Neural cell (in vitro differentiated cells): ENCODE data around the gene MS4A6A. TPM values are rescaled to one million over a fixed set of nuclear protein-coding genes. Genes with fewer than 3 reads are reported as not detected.

Experiments used
- H2AFZ ChIP-seq: fragments of 200-600, 300-800 bp; sonication (generic), shearing (Covaris generic); 2 replicates; pipeline ENCODE4 v1.6.0; 2014; ENCODE audit warnings: low read depth, mild to moderate bottlenecking, antibody characterized with exemption, low read length, moderate library complexity
- H3F3A ChIP-seq: fragments of 200-600 bp; shearing (Covaris generic); 2 replicates; pipeline ENCODE4 v1.6.1; 2016; ENCODE audit warnings: mild to moderate bottlenecking, moderate library complexity, mixed read lengths, antibody characterized with exemption, low read length; ENCODE audit not compliant: insufficient read depth, poor library complexity, severe bottlenecking
- H3K27ac ChIP-seq: fragments of 200-600, 300-800 bp; sonication (generic), shearing (Covaris generic); 2 replicates; pipeline ENCODE4 v1.5.1; 2014; ENCODE audit warnings: mild to moderate bottlenecking, low read length, moderate library complexity
- H3K27me3 ChIP-seq: fragments of 300-800, 200-600 bp; sonication (generic), shearing (Covaris generic); 2 replicates; pipeline ENCODE4 v1.6.0; 2014; ENCODE audit warnings: mild to moderate bottlenecking, low read depth, low read length, moderate library complexity; ENCODE audit not compliant: insufficient read depth
- H3K36me3 ChIP-seq: fragments of 300-800, 200-600 bp; sonication (generic), shearing (Covaris generic); 2 replicates; pipeline ENCODE4 v1.5.1; 2014; ENCODE audit warnings: mild to moderate bottlenecking, antibody characterized with exemption, low read length, moderate library complexity; ENCODE audit not compliant: insufficient read depth
- H3K4me2 ChIP-seq: fragments of 300-800, 200-600 bp; sonication (generic), shearing (Covaris generic); 2 replicates; pipeline ENCODE4 v1.6.0; 2014; ENCODE audit warnings: mild to moderate bottlenecking, low read length
- H3K4me3 ChIP-seq: fragments of 300-800, 200-600 bp; sonication (generic), shearing (Covaris generic); 2 replicates; pipeline ENCODE4 v1.5.1; 2014; ENCODE audit warnings: mild to moderate bottlenecking, low read length, moderate library complexity
- H3K79me2 ChIP-seq: fragments of 200-600 bp; shearing (Covaris generic); replicated peaks from 2 replicates; pipeline ENCODE4 v1.6.0; 2014; ENCODE audit warnings: mild to moderate bottlenecking, low read length, moderate library complexity; ENCODE audit not compliant: insufficient read depth
- H3K9ac ChIP-seq: fragments of 300-800, 200-600 bp; sonication (generic), shearing (Covaris generic); 2 replicates; pipeline ENCODE4 v1.6.1; 2016; ENCODE audit warnings: mild to moderate bottlenecking, low read length, mixed read lengths
- H3K9me2 ChIP-seq: fragments of 200-600 bp; shearing (Covaris generic); 2 replicates; pipeline ENCODE4 v1.6.1; 2016; ENCODE audit warnings: mild to moderate bottlenecking, low read length, mixed read lengths; ENCODE audit not compliant: insufficient read depth
- H3K9me3 ChIP-seq: fragments of 200-600, 300-800 bp; sonication (generic), shearing (Covaris generic); 2 replicates; pipeline ENCODE4 v1.6.1; 2016; ENCODE audit warnings: mild to moderate bottlenecking, mixed run types, low read length, moderate library complexity, mixed read lengths
- H4K20me1 ChIP-seq: fragments of 200-600 bp; shearing (Covaris generic); 2 replicates; pipeline ENCODE4 v1.6.1; 2016; ENCODE audit warnings: mild to moderate bottlenecking, mixed run types; ENCODE audit not compliant: insufficient read depth
- CTCF ChIP-seq: fragments of 450-650 bp; IDR thresholded peaks from 2 replicates; pipeline ENCODE4 v1.5.1; 2014; ENCODE audit warnings: antibody characterized with exemption, mild to moderate bottlenecking, moderate library complexity; ENCODE audit not compliant: poor library complexity, severe bottlenecking
- EP300 ChIP-seq: fragments of 450-650 bp; conservative IDR thresholded peaks from 2 replicates; pipeline ENCODE4 v1.6.1; 2014; ENCODE audit warnings: antibody characterized with exemption, mild to moderate bottlenecking, moderate library complexity; ENCODE audit not compliant: poor library complexity, severe bottlenecking
- EZH2 ChIP-seq: fragments of 200-600, 300-800 bp; shearing (Covaris generic), sonication (generic); IDR thresholded peaks from 2 replicates; pipeline ENCODE4 v1.6.1; 2014; ENCODE audit warnings: antibody characterized with exemption, low read length, borderline replicate concordance, mild to moderate bottlenecking; ENCODE audit not compliant: insufficient read depth, poor library complexity, severe bottlenecking
- MXI1 ChIP-seq: fragments of 450-650 bp; conservative IDR thresholded peaks from 2 replicates; pipeline ENCODE4 v1.6.1; 2014; ENCODE audit warnings: antibody characterized with exemption, mild to moderate bottlenecking; ENCODE audit not compliant: poor library complexity, severe bottlenecking
- POLR2AphosphoS5 ChIP-seq: IDR thresholded peaks from 2 replicates; pipeline ENCODE4 v1.6.1; 2012
- RAD21 ChIP-seq: fragments of 450-650 bp; conservative IDR thresholded peaks from 2 replicates; pipeline ENCODE4 v1.6.1; 2014; ENCODE audit warnings: antibody characterized with exemption, mild to moderate bottlenecking, moderate library complexity
- REST ChIP-seq: IDR thresholded peaks from 2 replicates; pipeline ENCODE4 v1.6.1; 2012; ENCODE audit warnings: borderline replicate concordance
- SMC3 ChIP-seq: fragments of 450-650 bp; conservative IDR thresholded peaks from 2 replicates; pipeline ENCODE4 v1.6.1; 2014; ENCODE audit warnings: antibody characterized with exemption, mild to moderate bottlenecking, moderate library complexity; ENCODE audit not compliant: poor library complexity
- TAF1 ChIP-seq: IDR thresholded peaks from 2 replicates; pipeline ENCODE4 v1.6.1; 2012; ENCODE audit warnings: low read depth
- polyA plus RNA-seq: library from polyadenylated mRNA; depleted of rRNA; stranded (reverse); fragments of >200 nt; gene quantifications from 2 replicates; pipeline ENCODE4 v1.2.3, GENCODE V29; 2014

Gene MS4A6A
- polyA plus RNA-seq, 1 donor from 2014 or later, result not detected

- Histone ChIP-seq H3K9ac (no peak overlapping the region), H3K36me3 (no peaks in the 10 kb centered on the region), H3K9me3 (peaks cover 4% of the 10 kb centered on the region), H3K4me2 (no peak overlapping the region), H3K4me3 (no peak overlapping the region), H2AFZ (no peak overlapping the region), H3K9me2 (no peaks in the 10 kb centered on the region), H4K20me1 (no peaks in the 10 kb centered on the region), H3K27ac (no peak overlapping the region), H3F3A (no peaks in the 10 kb centered on the region), H3K27me3 (no peaks in the 10 kb centered on the region), H3K79me2 (no peaks in the 10 kb centered on the region)
- TF ChIP-seq RAD21, result no peak
- TF ChIP-seq TAF1, result no peak
- no peak for TF ChIP-seq CTCF
- TF ChIP-seq SMC3, result no peak
- TF ChIP-seq EP300, result no peak
- no peak for TF ChIP-seq MXI1
- TF ChIP-seq REST, result no peak
- TF ChIP-seq POLR2AphosphoS5, result no peak
- TF ChIP-seq EZH2, result no peak
These were observed 14.6 kb downstream of the MS4A6A start for GRCh38 chr11:60168306-60168705.

GRCh38 chr11:60165951-60166350 is 16.9 kb downstream of the MS4A6A start:
- Histone ChIP-seq H3K9me3 (peaks cover 4% of the 10 kb centered on the region), H3K36me3 (no peaks in the 10 kb centered on the region), H4K20me1 (no peaks in the 10 kb centered on the region), H3K27me3 (no peaks in the 10 kb centered on the region), H3K9ac (no peak overlapping the region), H2AFZ (no peak overlapping the region), H3K4me3 (no peak overlapping the region), H3K9me2 (no peaks in the 10 kb centered on the region), H3K79me2 (no peaks in the 10 kb centered on the region), H3K4me2 (no peak overlapping the region), H3K27ac (no peak overlapping the region), H3F3A (no peaks in the 10 kb centered on the region)
- TF ChIP-seq SMC3, result no peak
- TF ChIP-seq CTCF, result no peak
- no peak for TF ChIP-seq POLR2AphosphoS5
- TF ChIP-seq TAF1, result no peak
- no peak for TF ChIP-seq MXI1
- no peak for TF ChIP-seq EZH2
- TF ChIP-seq REST, result no peak
